HEK293 (cell line): ENCODE data around the gene ZNF462.

ENCODE experiments used
- CTCF ChIA-PET: fragments of 350-600 bp; formaldehyde crosslinking; extraction: SDS; loops from one replicate; lab custom pipeline; 2021; ENCODE audit warnings: antibody characterized with exemption; lab: Yijun Ruan, JAX
- POLR2A ChIA-PET: fragments of 300-600 bp; formaldehyde crosslinking; extraction: SDS; loops from one replicate; lab custom pipeline; 2020; ENCODE audit warnings: antibody characterized with exemption, inconsistent platforms; lab: Yijun Ruan, JAX
- H3K27ac ChIP-seq: fragments of 200-500 bp; sonication (Bioruptor generic); 2 replicates; pipeline ENCODE4 v1.5.1; 2014; ENCODE audit warnings: low read depth, low read length, control low read depth, inconsistent platforms; ENCODE audit errors: extremely low read depth
- H3K36me3 ChIP-seq, 2 experiments: fragments of 200-500 bp in 1 of 2; sonication (Bioruptor generic) in 1 of 2; 1 replicate in 1 of 2; 2 replicates in 1 of 2; pipeline ENCODE4 v1.5.1; 2014 to 2017; ENCODE audit warnings: inconsistent platforms in 2 of 2, low read length in 2 of 2; ENCODE audit not compliant: control insufficient read depth in 2 of 2, insufficient read depth in 1 of 2
- H3K4me1 ChIP-seq: fragments of 200-500 bp; sonication (Bioruptor generic); 2 replicates; pipeline ENCODE4 v1.5.1; 2014; ENCODE audit warnings: mild to moderate bottlenecking, low read length, inconsistent platforms; ENCODE audit not compliant: control insufficient read depth, insufficient read depth
- H3K4me3 ChIP-seq: 2 replicates; pipeline ENCODE4 v1.5.1; 2011; ENCODE audit warnings: low read depth, mild to moderate bottlenecking, control low read depth, low read length, moderate library complexity
- H3K9me3 ChIP-seq: fragments of 200-500 bp; sonication (Bioruptor generic); 2 replicates; pipeline ENCODE4 v1.5.1; 2014; ENCODE audit warnings: low read depth, low read length, inconsistent platforms; ENCODE audit not compliant: control insufficient read depth, insufficient read depth
- BCL11A ChIP-seq: fragments of 450-650 bp; formaldehyde crosslinking; IDR thresholded peaks from 2 replicates; pipeline ENCODE4 v1.5.1; 2016; ENCODE audit warnings: low read depth, missing biosample characterization, missing genetic modification characterization
- GLI4 ChIP-seq: fragments of 450-650 bp; formaldehyde crosslinking; IDR thresholded peaks from 2 replicates; pipeline ENCODE4 v1.5.1; 2016; ENCODE audit warnings: missing biosample characterization, missing genetic modification characterization
- KLF1 ChIP-seq: fragments of 450-650 bp; formaldehyde crosslinking; IDR thresholded peaks from 2 replicates; pipeline ENCODE4 v1.5.1; 2016; ENCODE audit warnings: missing biosample characterization, missing genetic modification characterization
- KLF8 ChIP-seq: fragments of 450-650 bp; formaldehyde crosslinking; IDR thresholded peaks from 2 replicates; pipeline ENCODE4 v1.5.1; 2016; ENCODE audit warnings: missing biosample characterization, missing genetic modification characterization
- OSR2 ChIP-seq: fragments of 450-650 bp; formaldehyde crosslinking; IDR thresholded peaks from 2 replicates; pipeline ENCODE4 v1.5.1; 2016; ENCODE audit warnings: missing biosample characterization, missing genetic modification characterization
- SCRT2 ChIP-seq: fragments of 450-650 bp; formaldehyde crosslinking; IDR thresholded peaks from 2 replicates; pipeline ENCODE4 v1.5.1; 2016; ENCODE audit warnings: missing biosample characterization, missing genetic modification characterization
- TSHZ1 ChIP-seq: fragments of 450-650 bp; formaldehyde crosslinking; IDR thresholded peaks from 2 replicates; pipeline ENCODE4 v1.5.1; 2016; ENCODE audit warnings: missing biosample characterization, missing genetic modification characterization, borderline replicate concordance
- ZNF248 ChIP-seq: fragments of 450-650 bp; formaldehyde crosslinking; IDR thresholded peaks from 2 replicates; pipeline ENCODE4 v1.5.1; 2017; ENCODE audit warnings: missing biosample characterization, missing genetic modification characterization
- ZNF324 ChIP-seq: fragments of 450-650 bp; formaldehyde crosslinking; IDR thresholded peaks from 2 replicates; pipeline ENCODE4 v1.5.1; 2016; ENCODE audit warnings: missing biosample characterization, missing genetic modification characterization
- ZNF555 ChIP-seq: fragments of 450-650 bp; formaldehyde crosslinking; conservative IDR thresholded peaks from 2 replicates; pipeline ENCODE4 v1.5.1; 2017; ENCODE audit warnings: missing biosample characterization, mild to moderate bottlenecking, missing genetic modification characterization, inconsistent platforms
- ZNF654 ChIP-seq: fragments of 450-650 bp; formaldehyde crosslinking; IDR thresholded peaks from 2 replicates; pipeline ENCODE4 v1.5.1; 2016; ENCODE audit warnings: low read depth, missing biosample characterization, missing genetic modification characterization
- ZNF76 ChIP-seq: fragments of 450-650 bp; formaldehyde crosslinking; IDR thresholded peaks from 2 replicates; pipeline ENCODE4; 2016; ENCODE audit warnings: low read depth, missing biosample characterization, missing genetic modification characterization, borderline replicate concordance
- ZNF843 ChIP-seq: fragments of 450-650 bp; formaldehyde crosslinking; IDR thresholded peaks from 2 replicates; pipeline ENCODE4 v1.5.1; 2016; ENCODE audit warnings: missing biosample characterization, missing genetic modification characterization
- ZSCAN4 ChIP-seq: fragments of 450-650 bp; formaldehyde crosslinking; IDR thresholded peaks from 2 replicates; pipeline ENCODE4 v1.5.1; 2017; ENCODE audit warnings: missing biosample characterization, missing genetic modification characterization
- TF ChIP-seq, protein P1 (sequence below): fragments of 450-650 bp; formaldehyde crosslinking; IDR thresholded peaks from 2 replicates; pipeline ENCODE4 v1.5.1; 2016; ENCODE audit warnings: missing biosample characterization, missing genetic modification characterization
- TF ChIP-seq, protein P2 (sequence below): fragments of 450-650 bp; formaldehyde crosslinking; IDR thresholded peaks from 2 replicates; pipeline ENCODE4 v1.5.1; 2016; ENCODE audit warnings: missing biosample characterization, missing genetic modification characterization

ZNF462 gene

DNA sequence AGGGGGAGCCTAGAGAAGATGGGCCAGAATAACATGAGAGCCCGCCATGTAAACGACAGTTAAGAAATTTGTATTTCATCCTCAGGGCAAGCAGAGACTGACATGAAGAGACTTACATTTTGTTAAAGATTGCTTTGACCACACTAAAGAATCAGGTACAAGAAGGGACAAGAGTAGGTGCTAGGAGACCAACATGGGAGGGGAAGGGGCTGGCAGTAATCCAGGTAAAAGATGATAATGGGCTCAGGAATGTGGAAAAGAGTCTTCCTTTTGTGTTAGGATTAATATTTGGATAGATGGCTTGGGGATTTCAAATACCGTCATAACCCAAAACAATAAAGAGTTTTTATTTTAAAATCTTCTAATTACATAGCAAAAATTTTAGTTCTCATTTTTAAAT is 137.3 kb downstream of the ZNF462 start (continued):
- TF ChIP-seq KLF1 (tag by site-specific recombination) = no peak
- no peak for TF ChIP-seq GLI4 (tag by site-specific recombination)
- no peak for TF ChIP-seq BCL11A (tag by site-specific recombination)
- TF ChIP-seq OSR2 (tag by site-specific recombination) = no peak
- TF ChIP-seq TSHZ1 (tag by site-specific recombination) = no peak
- TF ChIP-seq ZNF654 (tag by site-specific recombination) = no peak
- no peak for TF ChIP-seq ZNF555 (tag by site-specific recombination)
- TF ChIP-seq, protein P1, sequence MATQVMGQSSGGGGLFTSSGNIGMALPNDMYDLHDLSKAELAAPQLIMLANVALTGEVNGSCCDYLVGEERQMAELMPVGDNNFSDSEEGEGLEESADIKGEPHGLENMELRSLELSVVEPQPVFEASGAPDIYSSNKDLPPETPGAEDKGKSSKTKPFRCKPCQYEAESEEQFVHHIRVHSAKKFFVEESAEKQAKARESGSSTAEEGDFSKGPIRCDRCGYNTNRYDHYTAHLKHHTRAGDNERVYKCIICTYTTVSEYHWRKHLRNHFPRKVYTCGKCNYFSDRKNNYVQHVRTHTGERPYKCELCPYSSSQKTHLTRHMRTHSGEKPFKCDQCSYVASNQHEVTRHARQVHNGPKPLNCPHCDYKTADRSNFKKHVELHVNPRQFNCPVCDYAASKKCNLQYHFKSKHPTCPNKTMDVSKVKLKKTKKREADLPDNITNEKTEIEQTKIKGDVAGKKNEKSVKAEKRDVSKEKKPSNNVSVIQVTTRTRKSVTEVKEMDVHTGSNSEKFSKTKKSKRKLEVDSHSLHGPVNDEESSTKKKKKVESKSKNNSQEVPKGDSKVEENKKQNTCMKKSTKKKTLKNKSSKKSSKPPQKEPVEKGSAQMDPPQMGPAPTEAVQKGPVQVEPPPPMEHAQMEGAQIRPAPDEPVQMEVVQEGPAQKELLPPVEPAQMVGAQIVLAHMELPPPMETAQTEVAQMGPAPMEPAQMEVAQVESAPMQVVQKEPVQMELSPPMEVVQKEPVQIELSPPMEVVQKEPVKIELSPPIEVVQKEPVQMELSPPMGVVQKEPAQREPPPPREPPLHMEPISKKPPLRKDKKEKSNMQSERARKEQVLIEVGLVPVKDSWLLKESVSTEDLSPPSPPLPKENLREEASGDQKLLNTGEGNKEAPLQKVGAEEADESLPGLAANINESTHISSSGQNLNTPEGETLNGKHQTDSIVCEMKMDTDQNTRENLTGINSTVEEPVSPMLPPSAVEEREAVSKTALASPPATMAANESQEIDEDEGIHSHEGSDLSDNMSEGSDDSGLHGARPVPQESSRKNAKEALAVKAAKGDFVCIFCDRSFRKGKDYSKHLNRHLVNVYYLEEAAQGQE = no peak
- no peak for TF ChIP-seq ZNF324 (tag by site-specific recombination)
- TF ChIP-seq, protein P2, sequence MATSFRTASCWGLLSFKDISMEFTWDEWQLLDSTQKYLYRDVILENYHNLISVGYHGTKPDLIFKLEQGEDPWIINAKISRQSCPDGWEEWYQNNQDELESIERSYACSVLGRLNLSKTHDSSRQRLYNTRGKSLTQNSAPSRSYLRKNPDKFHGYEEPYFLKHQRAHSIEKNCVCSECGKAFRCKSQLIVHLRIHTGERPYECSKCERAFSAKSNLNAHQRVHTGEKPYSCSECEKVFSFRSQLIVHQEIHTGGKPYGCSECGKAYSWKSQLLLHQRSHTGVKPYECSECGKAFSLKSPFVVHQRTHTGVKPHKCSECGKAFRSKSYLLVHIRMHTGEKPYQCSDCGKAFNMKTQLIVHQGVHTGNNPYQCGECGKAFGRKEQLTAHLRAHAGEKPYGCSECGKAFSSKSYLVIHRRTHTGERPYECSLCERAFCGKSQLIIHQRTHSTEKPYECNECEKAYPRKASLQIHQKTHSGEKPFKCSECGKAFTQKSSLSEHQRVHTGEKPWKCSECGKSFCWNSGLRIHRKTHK (tag by site-specific recombination) = no peak
- no peak for TF ChIP-seq ZNF76
- TF ChIP-seq ZSCAN4 (tag by site-specific recombination) = no peak

DNA sequence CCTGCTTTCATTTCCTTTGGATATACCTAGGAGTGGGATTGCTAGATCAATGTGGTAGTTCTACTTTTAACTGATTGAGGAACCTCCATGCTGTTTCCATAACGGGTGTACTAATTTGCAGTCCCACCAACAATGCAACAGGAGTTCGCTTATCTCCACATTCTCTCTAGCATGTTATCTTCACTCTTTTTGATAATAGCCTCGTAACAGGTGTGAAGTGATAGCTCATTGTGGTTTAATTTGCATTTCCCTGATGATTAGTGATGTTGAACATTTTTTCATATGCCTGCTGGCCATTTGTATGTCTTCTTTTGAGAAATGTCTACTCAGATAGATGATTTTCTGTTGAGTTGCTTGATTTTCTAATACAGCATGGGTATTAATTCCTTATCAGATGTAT is 142.2 kb downstream of the ZNF462 start:
- no peak for TF ChIP-seq SCRT2 (tag by site-specific recombination)
- H3K27ac ChIP-seq = no peak overlapping the region
- POLR2A ChIA-PET = no interaction called here
- H3K4me3 ChIP-seq = no peak overlapping the region
- H3K4me1 ChIP-seq = no peaks in the 10 kb centered on the region
- peaks cover 0 to 26% of the 10 kb centered on the region in 2 experiments; a peak in 1 of 3 replicates for H3K36me3 ChIP-seq
- no peaks in the 10 kb centered on the region for H3K9me3 ChIP-seq
- CTCF ChIA-PET = interaction anchor here (0.6 kb wide), 1 partner anchor 105 kb away, joined by 5 read pairs; no protein-coding TSS in a partner anchor

GRCh38 chr9:107007402-107007801 is 144.4 kb downstream of the ZNF462 start:
- Histone ChIP-seq H3K9me3 (no peaks in the 10 kb centered on the region), H3K36me3 (peaks cover 10 to 38% of the 10 kb centered on the region in 2 experiments; a peak in 2 of 3 replicates), H3K4me3 (no peak overlapping the region), H3K27ac (no peak overlapping the region), H3K4me1 (no peaks in the 10 kb centered on the region)
- CTCF ChIA-PET = no interaction called here
- POLR2A ChIA-PET = no interaction called here
- TF ChIP-seq ZNF843 (tag by site-specific recombination) = no peak
- no peak for TF ChIP-seq ZNF248 (tag by site-specific recombination)
- TF ChIP-seq KLF8 (tag by site-specific recombination) = no peak
